ENCODE results near the gene PTTG1IP. TPM values are rescaled to one million over a fixed set of nuclear protein-coding genes. Genes with fewer than 3 reads are reported as not detected.

The PTTG1IP gene
- total RNA-seq, 6 experiments from 2014 or later, result 54.3 to 195 (median 140) TPM

DNA sequence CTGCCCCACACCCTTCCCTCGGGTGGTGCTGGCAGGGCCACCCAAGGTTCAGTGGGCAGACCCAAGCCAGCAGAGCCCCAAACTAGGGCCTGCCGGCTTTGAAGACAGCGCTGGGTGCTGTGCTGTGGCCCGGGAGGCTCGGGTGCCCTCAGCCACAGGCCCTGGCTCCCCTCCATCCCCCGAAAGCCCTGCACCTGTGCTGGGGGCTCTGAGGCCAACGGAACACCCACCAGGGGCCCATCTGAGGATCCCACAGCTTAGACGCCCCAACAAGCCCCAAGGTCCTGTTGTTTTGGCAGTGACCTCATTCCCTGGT is 38.6 kb upstream of the PTTG1IP start:
- Histone ChIP-seq H3K9me3 (no peaks in the 10 kb centered on the region), H3K36me3 (no peaks in the 10 kb centered on the region), H3K27ac (peak overlapping the region; percentile 92 to 97 (median 94)), H3K4me1 (peaks cover 2 to 49% (median 26%) of the 10 kb centered on the region in 4 donors), H3K4me3 (no peak overlapping the region), H3K27me3 (no peaks in the 10 kb centered on the region)
- DNase-seq (peak; percentile 74 to 91 (median 89)), ATAC-seq (peak in 1 of 4 donors; percentile 68)
- WGBS (ENCODE audit: insufficient coverage, low coverage, low lambda C conversion rate, missing lambda C conversion rate), result 4% methylated on average over 4 of the region's 8 CpGs
- intact Hi-C loops (cut with DNase I), result no loop called here
- TF ChIP-seq POLR2A (IDR thresholded peaks at IDR 0.05) (no peak), CTCF (IDR thresholded peaks at IDR 0.05) (no peak)

GRCh38 chr21:44911384-44912157 is 38.1 kb upstream of the PTTG1IP start:
- no peaks in the 10 kb centered on the region for H3K27me3 ChIP-seq
- H3K9me3 ChIP-seq, result no peaks in the 10 kb centered on the region
- H3K36me3 ChIP-seq, result no peaks in the 10 kb centered on the region
- ATAC-seq (peak; percentile 66 to 83 (median 78)), DNase-seq (peak; percentile 82 to 93 (median 91))
- peak overlapping the region; percentile 92 to 97 (median 94) for H3K27ac ChIP-seq
- 22% methylated on average over 8 of the region's 19 CpGs for WGBS (ENCODE audit: insufficient coverage, low coverage, low lambda C conversion rate, missing lambda C conversion rate)
- peak overlapping the region in 1 of 3 donors; percentile 28 for H3K4me3 ChIP-seq
- intact Hi-C loops (cut with DNase I), result no loop called here
- peaks cover 2 to 49% (median 26%) of the 10 kb centered on the region in 4 donors for H3K4me1 ChIP-seq
- TF ChIP-seq POLR2A (IDR thresholded peaks at IDR 0.05), result peak; percentile 42
- peak; percentile 50 to 64 (median 60) for TF ChIP-seq CTCF (IDR thresholded peaks at IDR 0.05)

DNA sequence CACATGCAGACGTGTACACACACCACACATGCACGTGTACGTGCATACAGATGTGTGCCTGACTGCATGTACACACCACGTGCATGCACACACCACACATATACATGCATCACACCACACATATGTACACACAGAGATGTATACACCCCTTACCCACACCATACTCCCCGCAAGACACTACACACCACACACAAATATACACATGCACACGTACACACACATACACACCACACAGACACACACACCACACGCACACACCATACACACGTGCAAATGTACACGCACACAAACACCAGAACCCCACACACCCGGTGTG is 37.5 kb upstream of the PTTG1IP start:
- Histone ChIP-seq H3K4me1 (peaks cover 2 to 49% (median 26%) of the 10 kb centered on the region in 4 donors), H3K9me3 (no peaks in the 10 kb centered on the region), H3K27me3 (no peaks in the 10 kb centered on the region), H3K36me3 (no peaks in the 10 kb centered on the region), H3K4me3 (no peak overlapping the region), H3K27ac (peak overlapping the region in 2 of 3 donors; percentile 92 to 97)
- 48% methylated on average over 10 of the region's 10 CpGs for WGBS (ENCODE audit: insufficient coverage, low coverage, low lambda C conversion rate, missing lambda C conversion rate)
- ATAC-seq, result no peak
- no peak for DNase-seq
- intact Hi-C loops (cut with DNase I), result no loop called here
- no peak for TF ChIP-seq CTCF (IDR thresholded peaks at IDR 0.05)
- TF ChIP-seq POLR2A (IDR thresholded peaks at IDR 0.05), result no peak

GRCh38 chr21:44910229-44911067 is 37.0 kb upstream of the PTTG1IP start:
- H3K27ac ChIP-seq, result peak overlapping the region in 1 of 3 donors; percentile 97
- intact Hi-C loops (cut with DNase I), result no loop called here
- peak in 2 of 4 donors; percentile 0 to 1 for ATAC-seq
- H3K4me1 ChIP-seq, result peaks cover 2 to 49% (median 26%) of the 10 kb centered on the region in 4 donors
- TF ChIP-seq CTCF (IDR thresholded peaks at IDR 0.05) (no peak), POLR2A (IDR thresholded peaks at IDR 0.05) (no peak)
- no peaks in the 10 kb centered on the region for H3K9me3 ChIP-seq
- 74% methylated on average over 7 of the region's 27 CpGs for WGBS (ENCODE audit: insufficient coverage, low coverage, low lambda C conversion rate, missing lambda C conversion rate)
- no peaks in the 10 kb centered on the region for H3K27me3 ChIP-seq
- no peak overlapping the region for H3K4me3 ChIP-seq
- DNase-seq, result no peak
- no peaks in the 10 kb centered on the region for H3K36me3 ChIP-seq
